Islet precursor cell (in vitro differentiated cells): Measurements from ENCODE around the gene CTNNA3.
A peak's percentile ranks its signal among the peaks of the same experiment; 100 is the strongest.

ENCODE experiments used
- DNase-seq: peaks from one replicate; pipeline ENCODE4 v3.0.0-alpha.2; 2018

Gene CTNNA3

GRCh38 chr10:65968437-65968836 lies 1727.6 kb downstream of the CTNNA3 start:
- DNase-seq: no peak

- DNase-seq: no peak
These were observed 1731.8 kb downstream of the CTNNA3 start for GRCh38 chr10:65964205-65964604.

GRCh38 chr10:65952086-65952485 lies 1743.9 kb downstream of the CTNNA3 start:
- no peak for DNase-seq

GRCh38 chr10:65950075-65950474 lies 1745.9 kb downstream of the CTNNA3 start:
- no peak for DNase-seq

GRCh38 chr10:65949526-65949925 lies 1746.5 kb downstream of the CTNNA3 start:
- no peak for DNase-seq

- no peak for DNase-seq
These were observed 1750.9 kb downstream of the CTNNA3 start for GRCh38 chr10:65945061-65945460.

GRCh38 chr10:65943451-65943850 lies 1752.5 kb downstream of the CTNNA3 start:
- no peak for DNase-seq

GRCh38 chr10:65940816-65941662 lies 1755.0 kb downstream of the CTNNA3 start:
- DNase-seq: no peak

- no peak for DNase-seq
These were observed 1755.9 kb downstream of the CTNNA3 start for GRCh38 chr10:65940105-65940504.

GRCh38 chr10:65931291-65932070 lies 1764.5 kb downstream of the CTNNA3 start:
- no peak for DNase-seq

- peak; percentile 70 for DNase-seq
These were observed 1784.7 kb downstream of the CTNNA3 start for GRCh38 chr10:65911151-65911835.

- DNase-seq: no peak
These were observed 1785.8 kb downstream of the CTNNA3 start for GRCh38 chr10:65910209-65910608.

- DNase-seq: no peak
These were observed 1788.7 kb downstream of the CTNNA3 start for GRCh38 chr10:65907199-65907712.

- no peak for DNase-seq
These were observed 1792.4 kb downstream of the CTNNA3 start for GRCh38 chr10:65903620-65904019.

GRCh38 chr10:65900271-65900670 lies 1795.7 kb downstream of the CTNNA3 start:
- DNase-seq: no peak

- no peak for DNase-seq
These were observed 1797.9 kb downstream of the CTNNA3 start for GRCh38 chr10:65898055-65898454.

GRCh38 chr10:65894961-65895360 lies 1801.0 kb downstream of the CTNNA3 start:
- DNase-seq: no peak

GRCh38 chr10:65894379-65894778 lies 1801.6 kb downstream of the CTNNA3 start:
- no peak for DNase-seq

GRCh38 chr10:65893676-65894075 lies 1802.3 kb downstream of the CTNNA3 start:
- no peak for DNase-seq

GRCh38 chr10:65892284-65892683 lies 1803.7 kb downstream of the CTNNA3 start:
- no peak for DNase-seq

- no peak for DNase-seq
These were observed 1804.7 kb downstream of the CTNNA3 start for GRCh38 chr10:65891073-65891981.

- no peak for DNase-seq
These were observed 1831.5 kb downstream of the CTNNA3 start for GRCh38 chr10:65864529-65864928.
